GM12872 (cell line): ENCODE results near the gene SF3B1.

ENCODE experiments used
- CTCF ChIP-seq: IDR thresholded peaks from 3 replicates; pipeline ENCODE4 v1.5.1; 2011; ENCODE audit warnings: low read depth, mild to moderate bottlenecking, low read length, moderate library complexity; ENCODE audit not compliant: insufficient read depth

SF3B1 gene

GRCh38 chr2:197434541-197435513 lies at the start of gene SF3B1:
SF3B1 (minus strand) TSS chr2:197435028; CDS start chr2:197434999, 29 bp downstream.
- TF ChIP-seq CTCF, result no peak

- TF ChIP-seq CTCF, result no peak
These were observed 45.6 kb upstream of the SF3B1 start for GRCh38 chr2:197480165-197481036.

GRCh38 chr2:197477797-197478196 lies 43.0 kb upstream of the SF3B1 start:
- no peak for TF ChIP-seq CTCF

- TF ChIP-seq CTCF, result no peak
These were observed 37.3 kb upstream of the SF3B1 start for GRCh38 chr2:197472166-197472565.

- no peak for TF ChIP-seq CTCF
These were observed 29.3 kb upstream of the SF3B1 start for GRCh38 chr2:197464175-197464574.

GRCh38 chr2:197461057-197461456 lies 26.2 kb upstream of the SF3B1 start:
- TF ChIP-seq CTCF, result no peak

GRCh38 chr2:197460649-197461048 lies 25.8 kb upstream of the SF3B1 start:
- TF ChIP-seq CTCF, result no peak
